ENCODE data around the gene NKIRAS1.

Gene NKIRAS1

GRCh38 chr3:23886311-23886710 lies 30.5 kb downstream of the NKIRAS1 start:
- Histone ChIP-seq H3K4me3 (ENCODE audit: low read depth, low read length) (no peak overlapping the region), H3K36me3 (ENCODE audit: control insufficient read depth in 2 of 2, insufficient read depth in 1 of 2, low read length in 2 of 2) (peaks cover 0 to 47% of the 10 kb centered on the region in 2 experiments; a peak in 1 of 3 replicates), H3K4me1 (ENCODE audit: control insufficient read depth, insufficient read depth, low read length) (no peaks in the 10 kb centered on the region), H3K9me3 (ENCODE audit: control insufficient read depth, insufficient read depth, low read depth, low read length) (no peaks in the 10 kb centered on the region), H3K27ac (ENCODE audit: extremely low read depth, low read depth, low read length) (no peak overlapping the region)
- ChIA-PET POLR2A (interaction anchor here (1.6 kb wide), 1 partner anchor 31 kb away, joined by 5 read pairs; the partner anchor contains the start of genes NKIRAS1 and RPL15), CTCF (no interaction called here)
- TF ChIP-seq SCRT2 (tag by site-specific recombination; IDR thresholded peaks at IDR 0.05) (peak; percentile 94), HOXD13 (CRISPR knock-in tag; IDR thresholded peaks at IDR 0.05; ENCODE audit: borderline replicate concordance) (no peak), ZNF138 (tag by site-specific recombination; IDR thresholded peaks at IDR 0.05; ENCODE audit: borderline replicate concordance) (no peak), SCRT1 (tag by site-specific recombination; IDR thresholded peaks at IDR 0.05; ENCODE audit: borderline replicate concordance) (peak; percentile 88; the same call in 1 of the 2 replicates), ZBTB6 (tag by site-specific recombination; IDR thresholded peaks at IDR 0.05) (no peak)
- TF ChIP-seq, protein P1, sequence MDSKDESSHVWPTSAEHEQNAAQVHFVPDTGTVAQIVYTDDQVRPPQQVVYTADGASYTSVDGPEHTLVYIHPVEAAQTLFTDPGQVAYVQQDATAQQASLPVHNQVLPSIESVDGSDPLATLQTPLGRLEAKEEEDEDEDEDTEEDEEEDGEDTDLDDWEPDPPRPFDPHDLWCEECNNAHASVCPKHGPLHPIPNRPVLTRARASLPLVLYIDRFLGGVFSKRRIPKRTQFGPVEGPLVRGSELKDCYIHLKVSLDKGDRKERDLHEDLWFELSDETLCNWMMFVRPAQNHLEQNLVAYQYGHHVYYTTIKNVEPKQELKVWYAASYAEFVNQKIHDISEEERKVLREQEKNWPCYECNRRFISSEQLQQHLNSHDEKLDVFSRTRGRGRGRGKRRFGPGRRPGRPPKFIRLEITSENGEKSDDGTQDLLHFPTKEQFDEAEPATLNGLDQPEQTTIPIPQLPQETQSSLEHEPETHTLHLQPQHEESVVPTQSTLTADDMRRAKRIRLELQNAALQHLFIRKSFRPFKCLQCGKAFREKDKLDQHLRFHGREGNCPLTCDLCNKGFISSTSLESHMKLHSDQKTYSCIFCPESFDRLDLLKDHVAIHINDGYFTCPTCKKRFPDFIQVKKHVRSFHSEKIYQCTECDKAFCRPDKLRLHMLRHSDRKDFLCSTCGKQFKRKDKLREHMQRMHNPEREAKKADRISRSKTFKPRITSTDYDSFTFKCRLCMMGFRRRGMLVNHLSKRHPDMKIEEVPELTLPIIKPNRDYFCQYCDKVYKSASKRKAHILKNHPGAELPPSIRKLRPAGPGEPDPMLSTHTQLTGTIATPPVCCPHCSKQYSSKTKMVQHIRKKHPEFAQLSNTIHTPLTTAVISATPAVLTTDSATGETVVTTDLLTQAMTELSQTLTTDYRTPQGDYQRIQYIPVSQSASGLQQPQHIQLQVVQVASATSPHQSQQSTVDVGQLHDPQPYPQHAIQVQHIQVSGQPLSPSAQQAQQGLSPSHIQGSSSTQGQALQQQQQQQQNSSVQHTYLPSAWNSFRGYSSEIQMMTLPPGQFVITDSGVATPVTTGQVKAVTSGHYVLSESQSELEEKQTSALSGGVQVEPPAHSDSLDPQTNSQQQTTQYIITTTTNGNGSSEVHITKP (tag by site-specific recombination; IDR thresholded peaks at IDR 0.05) = no peak

DNA sequence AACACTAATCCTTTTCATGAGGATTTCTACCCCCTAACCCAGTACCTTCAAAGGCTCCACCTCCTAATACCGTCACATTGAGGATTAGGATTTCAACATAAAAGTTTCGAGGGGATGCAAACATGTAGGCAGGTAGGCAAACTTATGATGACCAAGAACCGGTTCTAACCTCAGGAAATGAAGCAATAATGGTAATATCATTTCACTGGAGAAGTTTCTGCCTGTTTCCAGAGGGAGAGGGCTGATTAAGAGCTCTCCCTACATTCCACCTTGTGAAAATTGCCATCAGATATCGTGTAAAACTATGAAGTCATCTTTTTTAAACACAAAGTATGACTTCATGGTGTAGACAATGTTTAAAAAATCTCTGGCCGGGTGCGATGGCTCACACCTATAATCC lies 31.6 kb downstream of the NKIRAS1 start:
- ChIA-PET CTCF (no interaction called here), POLR2A (interaction anchor here (0.5 to 1.6 kb wide), 2 partner anchors 32 to 98 kb away, joined by 5 read pairs; partner anchors contain the start of genes NKIRAS1 and RPL15)
- Histone ChIP-seq H3K36me3 (ENCODE audit: control insufficient read depth in 2 of 2, insufficient read depth in 1 of 2, low read length in 2 of 2) (peaks cover 0 to 36% of the 10 kb centered on the region in 2 experiments; a peak in 1 of 3 replicates), H3K4me1 (ENCODE audit: control insufficient read depth, insufficient read depth, low read length) (no peaks in the 10 kb centered on the region), H3K9me3 (ENCODE audit: control insufficient read depth, insufficient read depth, low read depth, low read length) (no peaks in the 10 kb centered on the region), H3K4me3 (ENCODE audit: low read depth, low read length) (no peak overlapping the region), H3K27ac (ENCODE audit: extremely low read depth, low read depth, low read length) (no peak overlapping the region)
- no peak for TF ChIP-seq MEIS1 (CRISPR knock-in tag; IDR thresholded peaks at IDR 0.05; ENCODE audit: borderline replicate concordance)
- TF ChIP-seq KLF1 (tag by site-specific recombination; IDR thresholded peaks at IDR 0.05) = no peak
- peak; percentile 49; the same call in 1 of the 2 replicates for TF ChIP-seq ZNF366 (tag by site-specific recombination; conservative IDR thresholded peaks at IDR 0.05)
- no peak for TF ChIP-seq ZNF202 (tag by site-specific recombination; IDR thresholded peaks at IDR 0.05; ENCODE audit: borderline replicate concordance)
- TF ChIP-seq, protein P2, sequence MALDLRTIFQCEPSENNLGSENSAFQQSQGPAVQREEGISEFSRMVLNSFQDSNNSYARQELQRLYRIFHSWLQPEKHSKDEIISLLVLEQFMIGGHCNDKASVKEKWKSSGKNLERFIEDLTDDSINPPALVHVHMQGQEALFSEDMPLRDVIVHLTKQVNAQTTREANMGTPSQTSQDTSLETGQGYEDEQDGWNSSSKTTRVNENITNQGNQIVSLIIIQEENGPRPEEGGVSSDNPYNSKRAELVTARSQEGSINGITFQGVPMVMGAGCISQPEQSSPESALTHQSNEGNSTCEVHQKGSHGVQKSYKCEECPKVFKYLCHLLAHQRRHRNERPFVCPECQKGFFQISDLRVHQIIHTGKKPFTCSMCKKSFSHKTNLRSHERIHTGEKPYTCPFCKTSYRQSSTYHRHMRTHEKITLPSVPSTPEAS (tag by site-specific recombination; IDR thresholded peaks at IDR 0.05) = no peak
- TF ChIP-seq IKZF3 (tag by site-specific recombination; IDR thresholded peaks at IDR 0.05) = 0 out of 2 replicates have a peak, but pooled peaks have one; percentile 23
- TF ChIP-seq ZFHX2 (tag by site-specific recombination; conservative IDR thresholded peaks at IDR 0.05) = no peak
- no peak for TF ChIP-seq HOXC10 (CRISPR knock-in tag; IDR thresholded peaks at IDR 0.05)
- TF ChIP-seq YY2 (tag by site-specific recombination; IDR thresholded peaks at IDR 0.05) = no peak
- TF ChIP-seq MYNN (tag by site-specific recombination; IDR thresholded peaks at IDR 0.05; ENCODE audit: borderline replicate concordance) = 0 out of 2 replicates have a peak, but pooled peaks have one; percentile 50
- TF ChIP-seq PRDM1 (tag by site-specific recombination; IDR thresholded peaks at IDR 0.05) = 0 out of 2 replicates have a peak, but pooled peaks have one; percentile 6
- TF ChIP-seq ZNF394 (tag by site-specific recombination; IDR thresholded peaks at IDR 0.05; ENCODE audit: borderline replicate concordance) = no peak
- peak; percentile 43; the same call in 1 of the 2 replicates for TF ChIP-seq HIC1 (tag by site-specific recombination; IDR thresholded peaks at IDR 0.05)
- no peak for TF ChIP-seq ZNF837 (tag by site-specific recombination; IDR thresholded peaks at IDR 0.05)
- TF ChIP-seq OVOL3 (tag by site-specific recombination; IDR thresholded peaks at IDR 0.05) = no peak
- no peak for TF ChIP-seq ZNF529 (tag by site-specific recombination; IDR thresholded peaks at IDR 0.05; ENCODE audit: insufficient replicate concordance)
- no peak for TF ChIP-seq ZNF791 (tag by site-specific recombination; IDR thresholded peaks at IDR 0.05)
- TF ChIP-seq ZNF510 (tag by site-specific recombination; IDR thresholded peaks at IDR 0.05; ENCODE audit: insufficient replicate concordance) = no peak
- TF ChIP-seq ZNF629 (tag by site-specific recombination; IDR thresholded peaks at IDR 0.05) = peak; percentile 76
